H9 (cell line): ENCODE data around the gene TRAF3IP1. TPM values are rescaled to one million over a fixed set of nuclear protein-coding genes. Genes with fewer than 3 reads are reported as not detected.

Experiments used
- DNase-seq: peaks from one replicate; pipeline ENCODE4 v3.0.0-alpha.2; 2017
- H2AFZ ChIP-seq: one replicate; pipeline ENCODE4 v1.6.1; 2013; ENCODE audit warnings: mild to moderate bottlenecking, low read length, control low read depth, moderate library complexity
- H2AK5ac ChIP-seq: 2 replicates; pipeline ENCODE4 v1.6.1; 2013; ENCODE audit warnings: low read length, control low read depth, mixed read lengths; ENCODE audit not compliant: insufficient read length
- H2BK120ac ChIP-seq: one replicate; pipeline ENCODE4 v1.6.1; 2013; ENCODE audit warnings: low read depth, mild to moderate bottlenecking, low read length, control low read depth, inconsistent platforms; ENCODE audit not compliant: poor library complexity, severe bottlenecking
- H2BK12ac ChIP-seq: 2 replicates; pipeline ENCODE4 v1.6.1; 2013; ENCODE audit warnings: low read length, control low read depth, mixed read lengths, low read depth; ENCODE audit not compliant: insufficient read length
- H2BK15ac ChIP-seq: 2 replicates; pipeline ENCODE4 v1.6.1; 2013; ENCODE audit warnings: low read depth, low read length, control low read depth
- H2BK20ac ChIP-seq: one replicate; pipeline ENCODE4 v1.6.1; 2013; ENCODE audit warnings: low read depth, mild to moderate bottlenecking, low read length, control low read depth, inconsistent platforms; ENCODE audit not compliant: poor library complexity, severe bottlenecking
- H2BK5ac ChIP-seq: 2 replicates; pipeline ENCODE4 v1.6.1; 2013; ENCODE audit warnings: low read length, control low read depth, mixed read lengths; ENCODE audit not compliant: insufficient read length
- H3K14ac ChIP-seq: 2 replicates; pipeline ENCODE4 v1.6.1; 2013; ENCODE audit warnings: low read length, control low read depth; ENCODE audit not compliant: insufficient read depth
- H3K18ac ChIP-seq: 2 replicates; pipeline ENCODE4 v1.6.1; 2013; ENCODE audit warnings: low read depth, mild to moderate bottlenecking, mixed read lengths, low read length, control low read depth; ENCODE audit not compliant: insufficient read length
- H3K23ac ChIP-seq: 2 replicates; pipeline ENCODE4 v1.6.1; 2013; ENCODE audit warnings: low read length, control low read depth, mixed read lengths, low read depth; ENCODE audit not compliant: insufficient read length
- H3K23me2 ChIP-seq: 2 replicates; pipeline ENCODE4 v1.6.1; 2013; ENCODE audit warnings: low read depth, mild to moderate bottlenecking, mixed read lengths, low read length, control low read depth; ENCODE audit not compliant: insufficient read length, poor library complexity, severe bottlenecking
- H3K27ac ChIP-seq: 2 replicates; pipeline ENCODE4 v1.5.1; 2013; ENCODE audit warnings: low read length, control low read depth, mixed read lengths, low read depth; ENCODE audit not compliant: insufficient read length
- H3K27me3 ChIP-seq: 2 replicates; pipeline ENCODE4 v1.6.1; 2013; ENCODE audit warnings: low read length, control low read depth, inconsistent platforms; ENCODE audit not compliant: insufficient read depth
- H3K4ac ChIP-seq: 2 replicates; pipeline ENCODE4 v1.6.1; 2013; ENCODE audit warnings: low read depth, mild to moderate bottlenecking, control low read depth, inconsistent platforms, low read length, moderate library complexity
- H3K4me1 ChIP-seq: 2 replicates; pipeline ENCODE4 v1.6.1; 2013; ENCODE audit warnings: low read length, control low read depth, inconsistent platforms; ENCODE audit not compliant: insufficient read depth
- H3K4me2 ChIP-seq: 2 replicates; pipeline ENCODE4 v1.6.1; 2013; ENCODE audit warnings: low read length, control low read depth, mixed read lengths; ENCODE audit not compliant: insufficient read length, insufficient read depth
- H3K56ac ChIP-seq: 2 replicates; pipeline ENCODE4 v1.6.1; 2013; ENCODE audit warnings: low read depth, mild to moderate bottlenecking, mixed read lengths, low read length, control low read depth; ENCODE audit not compliant: insufficient read length
- H3K79me1 ChIP-seq: 2 replicates; pipeline ENCODE4 v1.6.1; 2013; ENCODE audit warnings: low read depth, mild to moderate bottlenecking, moderate library complexity, low read length, control low read depth, inconsistent platforms; ENCODE audit not compliant: insufficient read depth, poor library complexity, severe bottlenecking
- H3K79me2 ChIP-seq: 2 replicates; pipeline ENCODE4 v1.6.1; 2013; ENCODE audit warnings: low read length, control low read depth, inconsistent platforms; ENCODE audit not compliant: insufficient read depth
- H3K9ac ChIP-seq: 2 replicates; pipeline ENCODE4 v1.6.1; 2013; ENCODE audit warnings: low read length, control low read depth, mixed read lengths; ENCODE audit not compliant: insufficient read length; ENCODE audit errors: extremely low read depth
- H3K9me3 ChIP-seq: one replicate; pipeline ENCODE4 v1.6.1; 2013; ENCODE audit warnings: low read depth, low read length, inconsistent platforms; ENCODE audit not compliant: control insufficient read depth
- H3T11ph ChIP-seq: one replicate; pipeline ENCODE4 v1.6.1; 2013; ENCODE audit warnings: mild to moderate bottlenecking, low read length, control low read depth, inconsistent platforms
- H4K20me1 ChIP-seq: one replicate; pipeline ENCODE4 v1.6.1; 2013; ENCODE audit not compliant: control insufficient read depth, insufficient read length, insufficient read depth
- H4K5ac ChIP-seq: 2 replicates; pipeline ENCODE4 v1.6.1; 2013; ENCODE audit warnings: low read depth, mild to moderate bottlenecking, mixed read lengths, low read length, control low read depth; ENCODE audit not compliant: insufficient read length
- H4K8ac ChIP-seq: replicated peaks from 2 replicates; pipeline ENCODE4 v1.6.1; 2013; ENCODE audit warnings: low read length, control low read depth, mixed read lengths, low read depth; ENCODE audit not compliant: insufficient read length
- H4K91ac ChIP-seq: 2 replicates; pipeline ENCODE4 v1.6.1; 2013; ENCODE audit warnings: low read depth, mild to moderate bottlenecking, moderate library complexity, mixed read lengths, low read length, control low read depth; ENCODE audit not compliant: insufficient read length
- H3K27ac Mint-ChIP-seq, 3 experiments: 2 replicates in 2 of 3; 3 replicates in 1 of 3; pipeline ENCODE4 v1.8.0; 2020 to 2021; ENCODE audit warnings: mixed read lengths in 3 of 3, mild to moderate bottlenecking in 1 of 3, moderate library complexity in 1 of 3
- H3K27me3 Mint-ChIP-seq: 2 replicates; pipeline ENCODE4 v1.8.0; 2021; ENCODE audit warnings: low read depth, mild to moderate bottlenecking, moderate library complexity, mixed read lengths
- H3K36me3 Mint-ChIP-seq, 3 experiments: 2 replicates in 2 of 3; 3 replicates in 1 of 3; pipeline ENCODE4 v1.8.0; 2020 to 2021; ENCODE audit warnings: low read depth in 3 of 3, mixed read lengths in 3 of 3; ENCODE audit not compliant: insufficient read depth in 1 of 3
- H3K4me1 Mint-ChIP-seq, 2 experiments: 2 replicates each; pipeline ENCODE4 v1.8.0; 2020; ENCODE audit warnings: mixed read lengths in 2 of 2
- H3K4me3 Mint-ChIP-seq, 2 experiments: 2 replicates in 1 of 2; 3 replicates in 1 of 2; pipeline ENCODE4 v1.8.0; 2020 to 2021; ENCODE audit warnings: mild to moderate bottlenecking in 2 of 2, mixed read lengths in 2 of 2, moderate library complexity in 1 of 2
- H3K9me3 Mint-ChIP-seq, 2 experiments: 2 replicates in 1 of 2; 3 replicates in 1 of 2; pipeline ENCODE4 v1.8.0; 2020; ENCODE audit warnings: mild to moderate bottlenecking in 2 of 2, mixed read lengths in 2 of 2, moderate library complexity in 1 of 2
- WGBS: extraction: QIAGEN DNeasy Blood & Tissue Kit; methylation state at CpG from one replicate; pipeline ENCODE4 v1.1.7; 2013; ENCODE audit warnings: missing lambda C conversion rate, low lambda C conversion rate, mixed read lengths; ENCODE audit not compliant: insufficient read length; ENCODE audit errors: extremely low coverage; 5-methylcytosine and 5-hydroxymethylcytosine counted together
- total RNA-seq: library from RNA; stranded (reverse); gene quantifications from 2 replicates; pipeline ENCODE4 v1.2.1, GENCODE V29; 2021
- TF ChIP-seq, protein P1 (sequence below): fragments of 200-600 bp; sonication (generic); conservative IDR thresholded peaks from 3 replicates; pipeline ENCODE4 v1.8.0; 2021; ENCODE audit warnings: antibody characterized with exemption, mild to moderate bottlenecking

TRAF3IP1 gene
- total RNA-seq, 1 experiment from 2014 or later = 16.4 TPM

DNA sequence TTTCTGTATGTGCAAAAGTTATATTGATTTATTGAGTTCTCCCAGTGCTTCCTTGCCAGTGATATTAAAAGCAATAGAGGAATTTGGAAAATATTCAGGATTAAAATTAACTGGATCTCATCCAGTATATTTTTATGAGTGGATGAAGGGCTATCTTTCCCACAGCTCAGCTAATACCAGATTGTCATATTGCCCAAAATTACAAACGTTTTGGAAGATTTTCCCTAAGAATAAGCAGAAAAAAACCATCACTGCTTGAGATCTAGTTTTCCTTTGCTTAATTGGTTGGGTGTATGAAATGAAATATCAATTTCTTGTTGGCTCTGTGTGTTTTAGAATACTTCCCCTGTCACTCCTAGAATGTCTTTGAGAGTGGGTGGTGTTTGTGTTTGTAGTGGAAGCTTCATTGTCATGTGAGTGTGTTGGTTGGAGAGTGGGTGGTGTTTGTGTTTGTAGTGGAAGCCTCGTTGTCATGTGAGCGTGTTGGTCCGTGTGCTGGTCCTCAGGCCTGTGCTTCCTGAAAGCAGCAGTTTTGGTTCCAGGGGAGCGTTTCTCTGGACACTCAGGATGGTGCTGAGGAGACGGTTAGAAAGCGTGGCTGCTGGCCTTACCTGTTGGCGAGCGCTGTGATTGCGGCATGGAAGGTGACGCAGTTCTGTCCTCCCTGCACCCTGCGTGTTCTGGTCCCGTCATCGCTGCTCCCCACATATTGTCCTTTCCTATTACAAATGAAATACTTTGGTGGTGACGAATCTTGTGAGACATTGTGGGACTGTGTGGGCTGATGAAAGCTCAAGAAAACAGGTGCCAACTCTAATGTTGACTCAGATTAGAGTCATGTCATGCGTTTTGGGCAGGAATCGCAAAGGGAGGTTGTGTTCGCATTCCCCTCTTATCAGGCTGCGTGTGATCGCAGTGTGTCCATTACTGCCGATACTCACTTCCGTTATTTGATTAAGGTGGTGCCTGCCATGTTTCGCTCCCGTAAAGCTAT is 118.8 kb downstream of the TRAF3IP1 start:
- H2BK20ac ChIP-seq = no peak overlapping the region
- H3K27ac ChIP-seq = no peak overlapping the region
- H3K27ac Mint-ChIP-seq = peak overlapping the region in 2 of 3 experiments; percentile 13 to 37; a peak in 4 of 7 replicates
- no peak overlapping the region for H2BK12ac ChIP-seq
- H3K9ac ChIP-seq = peak overlapping the region; percentile 12
- H2BK120ac ChIP-seq = no peak overlapping the region
- H3K36me3 Mint-ChIP-seq = peaks cover 18 to 61% (median 50%) of the 10 kb centered on the region in 3 experiments
- no peak overlapping the region for H2BK15ac ChIP-seq
- no peak overlapping the region for H3T11ph ChIP-seq
- H3K79me1 ChIP-seq = peaks cover 2% of the 10 kb centered on the region
- H2AK5ac ChIP-seq = no peak overlapping the region
- no peak for DNase-seq
- no peak overlapping the region for H2BK5ac ChIP-seq
- H3K4me3 Mint-ChIP-seq = no peak overlapping the region
- no peaks in the 10 kb centered on the region for H3K4me1 ChIP-seq
- H3K9me3 ChIP-seq = no peaks in the 10 kb centered on the region
- no peak overlapping the region for H3K56ac ChIP-seq
- H3K9me3 Mint-ChIP-seq = no peaks in the 10 kb centered on the region
- H3K79me2 ChIP-seq = peaks cover 10% of the 10 kb centered on the region; the same call in 1 of the 2 replicates
- TF ChIP-seq, protein P1, sequence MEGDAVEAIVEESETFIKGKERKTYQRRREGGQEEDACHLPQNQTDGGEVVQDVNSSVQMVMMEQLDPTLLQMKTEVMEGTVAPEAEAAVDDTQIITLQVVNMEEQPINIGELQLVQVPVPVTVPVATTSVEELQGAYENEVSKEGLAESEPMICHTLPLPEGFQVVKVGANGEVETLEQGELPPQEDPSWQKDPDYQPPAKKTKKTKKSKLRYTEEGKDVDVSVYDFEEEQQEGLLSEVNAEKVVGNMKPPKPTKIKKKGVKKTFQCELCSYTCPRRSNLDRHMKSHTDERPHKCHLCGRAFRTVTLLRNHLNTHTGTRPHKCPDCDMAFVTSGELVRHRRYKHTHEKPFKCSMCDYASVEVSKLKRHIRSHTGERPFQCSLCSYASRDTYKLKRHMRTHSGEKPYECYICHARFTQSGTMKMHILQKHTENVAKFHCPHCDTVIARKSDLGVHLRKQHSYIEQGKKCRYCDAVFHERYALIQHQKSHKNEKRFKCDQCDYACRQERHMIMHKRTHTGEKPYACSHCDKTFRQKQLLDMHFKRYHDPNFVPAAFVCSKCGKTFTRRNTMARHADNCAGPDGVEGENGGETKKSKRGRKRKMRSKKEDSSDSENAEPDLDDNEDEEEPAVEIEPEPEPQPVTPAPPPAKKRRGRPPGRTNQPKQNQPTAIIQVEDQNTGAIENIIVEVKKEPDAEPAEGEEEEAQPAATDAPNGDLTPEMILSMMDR = no peak
- H4K91ac ChIP-seq = no peak overlapping the region
- no CpG with 5 or more reads among the region's 24 CpGs for WGBS
- no peak overlapping the region for H2AFZ ChIP-seq
- no peaks in the 10 kb centered on the region for H3K27me3 ChIP-seq
- no peaks in the 10 kb centered on the region for H3K27me3 Mint-ChIP-seq
- H3K4ac ChIP-seq = no peak overlapping the region
- H3K4me1 Mint-ChIP-seq = peaks cover 5 to 6% of the 10 kb centered on the region in 2 experiments
- no peak overlapping the region for H4K5ac ChIP-seq
- no peaks in the 10 kb centered on the region for H3K23me2 ChIP-seq
- H3K18ac ChIP-seq = no peak overlapping the region
- no peak overlapping the region for H3K4me2 ChIP-seq
- no peak overlapping the region for H3K23ac ChIP-seq
- no peaks in the 10 kb centered on the region for H4K20me1 ChIP-seq
- H3K14ac ChIP-seq = no peak overlapping the region
- no peak overlapping the region for H4K8ac ChIP-seq
